AG04450 (cell line): ENCODE results near the gene COPG2. TPM values are rescaled to one million over a fixed set of nuclear protein-coding genes. Genes with fewer than 3 reads are reported as not detected.

ENCODE experiments used
- CTCF ChIA-PET: fragments of 300-600, 350-600 bp; formaldehyde crosslinking; extraction: SDS; loops from one replicate; lab custom pipeline; 2022; ENCODE audit warnings: antibody characterized with exemption, inconsistent platforms; lab: Charles Lee
- POLR2A ChIA-PET: fragments of 350-600 bp; formaldehyde crosslinking; extraction: SDS; loops from one replicate; lab custom pipeline; 2021; ENCODE audit warnings: antibody characterized with exemption, inconsistent platforms; lab: Yijun Ruan, JAX
- DNase-seq: peaks from one replicate; pipeline ENCODE4 v3.0.0-alpha.2; 2011; ENCODE audit warnings: low read depth, low spot score
- H3K27ac ChIP-seq: one replicate; pipeline ENCODE4 v1.5.1; 2012; ENCODE audit warnings: low read depth, low read length, control low read depth
- H3K27me3 ChIP-seq: one replicate; pipeline ENCODE4 v1.6.0; 2012; ENCODE audit warnings: low read length; ENCODE audit not compliant: control insufficient read depth, insufficient read depth
- H3K4me3 ChIP-seq: 2 replicates; pipeline ENCODE4 v1.5.1; 2011; ENCODE audit warnings: mild to moderate bottlenecking, low read depth, low read length, control low read depth
- H3K9me3 ChIP-seq: 2 replicates; pipeline ENCODE4 v1.5.1; 2012; ENCODE audit warnings: low read length; ENCODE audit not compliant: control insufficient read depth, insufficient read depth
- polyA plus RNA-seq: library from polyadenylated mRNA; depleted of rRNA; stranded (reverse); fragments of >200 nt; gene quantifications from 2 replicates; pipeline ENCODE4 v1.2.3, GENCODE V29; 2011
- TF ChIP-seq, protein P1 (sequence below): IDR thresholded peaks from 2 replicates; pipeline ENCODE4 v1.5.1; 2011; ENCODE audit warnings: low read depth, low read length, control low read depth, inconsistent platforms

Gene COPG2
- polyA plus RNA-seq, 1 experiment: 40.6 TPM

DNA sequence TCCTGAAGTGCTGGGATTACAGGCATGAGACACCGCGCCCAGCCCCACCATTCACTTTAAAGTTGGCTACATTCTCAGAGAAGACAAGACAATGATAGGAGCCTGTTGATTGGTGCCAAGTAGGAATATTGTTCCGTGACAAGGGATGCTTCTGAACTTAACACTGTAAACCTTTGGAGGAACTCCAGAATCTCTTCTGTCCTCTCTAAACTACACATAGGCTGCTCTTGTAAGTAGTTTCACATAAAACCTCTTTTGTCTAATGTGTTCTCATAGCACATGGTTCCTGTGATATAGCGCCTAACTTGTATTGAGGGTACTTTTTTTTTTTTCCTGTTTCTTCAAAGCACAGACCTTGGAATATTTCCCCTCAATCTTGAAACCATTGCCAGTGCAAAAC lies 3.6 kb upstream of the COPG2 start:
- TF ChIP-seq, protein P1, sequence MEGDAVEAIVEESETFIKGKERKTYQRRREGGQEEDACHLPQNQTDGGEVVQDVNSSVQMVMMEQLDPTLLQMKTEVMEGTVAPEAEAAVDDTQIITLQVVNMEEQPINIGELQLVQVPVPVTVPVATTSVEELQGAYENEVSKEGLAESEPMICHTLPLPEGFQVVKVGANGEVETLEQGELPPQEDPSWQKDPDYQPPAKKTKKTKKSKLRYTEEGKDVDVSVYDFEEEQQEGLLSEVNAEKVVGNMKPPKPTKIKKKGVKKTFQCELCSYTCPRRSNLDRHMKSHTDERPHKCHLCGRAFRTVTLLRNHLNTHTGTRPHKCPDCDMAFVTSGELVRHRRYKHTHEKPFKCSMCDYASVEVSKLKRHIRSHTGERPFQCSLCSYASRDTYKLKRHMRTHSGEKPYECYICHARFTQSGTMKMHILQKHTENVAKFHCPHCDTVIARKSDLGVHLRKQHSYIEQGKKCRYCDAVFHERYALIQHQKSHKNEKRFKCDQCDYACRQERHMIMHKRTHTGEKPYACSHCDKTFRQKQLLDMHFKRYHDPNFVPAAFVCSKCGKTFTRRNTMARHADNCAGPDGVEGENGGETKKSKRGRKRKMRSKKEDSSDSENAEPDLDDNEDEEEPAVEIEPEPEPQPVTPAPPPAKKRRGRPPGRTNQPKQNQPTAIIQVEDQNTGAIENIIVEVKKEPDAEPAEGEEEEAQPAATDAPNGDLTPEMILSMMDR: no peak
- no peak overlapping the region for H3K27ac ChIP-seq
- ChIA-PET POLR2A (no interaction called here), CTCF (no interaction called here)
- no peaks in the 10 kb centered on the region for H3K27me3 ChIP-seq
- H3K9me3 ChIP-seq: no peaks in the 10 kb centered on the region
- no peak for DNase-seq
- no peak overlapping the region for H3K4me3 ChIP-seq

DNA sequence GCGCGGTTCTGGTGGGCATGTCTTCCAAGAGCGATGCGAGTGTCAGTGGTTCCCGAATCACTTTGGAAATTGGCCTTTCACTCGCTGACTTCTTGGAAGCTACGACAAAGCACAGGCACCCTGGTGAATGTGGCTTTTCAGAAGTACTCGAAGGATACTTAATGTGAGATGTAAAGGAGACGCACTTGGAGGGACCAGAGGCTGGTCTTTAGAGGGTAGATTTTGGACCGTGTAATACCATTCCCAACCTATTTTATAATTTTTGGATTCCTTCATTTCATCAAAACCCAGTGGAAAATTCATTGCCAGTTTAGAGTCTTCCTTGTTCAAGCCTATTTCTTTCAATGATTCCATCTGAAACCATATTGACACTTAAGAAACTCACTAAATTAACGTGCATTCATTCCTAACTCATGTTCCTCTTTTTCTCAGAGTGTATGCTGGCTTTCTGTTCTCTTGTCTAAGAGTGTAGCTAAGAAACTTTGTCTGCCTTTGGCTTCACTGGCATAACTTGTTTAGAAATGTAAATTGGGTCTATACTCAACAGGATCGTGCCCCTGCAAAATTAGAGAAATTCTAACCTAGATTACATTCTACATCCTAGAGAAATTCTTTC lies 645 bp upstream of the COPG2 start:
- CTCF ChIA-PET: no interaction called here
- no peaks in the 10 kb centered on the region for H3K9me3 ChIP-seq
- DNase-seq: no peak
- TF ChIP-seq, protein P1: no peak
- H3K4me3 ChIP-seq: peak overlapping the region; percentile 78
- H3K27me3 ChIP-seq: no peaks in the 10 kb centered on the region
- no peak overlapping the region for H3K27ac ChIP-seq
- POLR2A ChIA-PET: no interaction called here

DNA sequence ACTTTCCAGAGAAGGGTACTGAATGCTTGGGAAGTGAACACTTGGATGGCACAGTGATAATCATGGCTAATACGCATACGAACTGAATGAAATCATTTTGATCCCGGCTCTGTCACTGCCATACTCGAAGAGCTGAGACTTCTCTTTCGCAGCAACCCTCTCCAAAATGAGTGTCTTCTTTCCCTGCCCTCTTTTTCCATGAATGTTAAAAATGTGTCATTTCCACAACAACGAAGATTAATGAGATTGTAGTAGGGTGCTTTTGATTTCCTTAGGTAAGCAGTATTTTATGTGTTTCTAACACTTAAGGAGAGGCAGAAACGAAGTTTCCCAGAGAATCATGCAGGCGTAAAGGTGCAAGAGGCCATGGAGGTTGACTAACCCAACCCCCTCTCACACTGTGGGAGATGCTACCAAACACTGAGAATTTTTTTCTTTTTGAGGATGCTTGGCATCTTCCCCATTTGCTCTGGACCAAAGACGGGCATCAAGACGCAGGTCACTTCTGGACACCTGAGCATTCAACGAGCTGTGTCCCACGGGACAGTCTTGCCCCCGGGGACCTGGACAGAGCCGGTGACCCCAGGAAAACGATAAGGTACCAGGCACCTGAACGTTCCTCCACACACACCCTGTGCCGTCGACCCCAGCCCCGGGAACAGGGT lies 823 bp downstream of the COPG2 start:
- ChIA-PET POLR2A (no interaction called here), CTCF (no interaction called here)
- Histone ChIP-seq H3K9me3 (no peaks in the 10 kb centered on the region), H3K27ac (no peak overlapping the region), H3K27me3 (no peaks in the 10 kb centered on the region), H3K4me3 (peak overlapping the region; percentile 78)
- no peak for DNase-seq
- TF ChIP-seq, protein P1: no peak

DNA sequence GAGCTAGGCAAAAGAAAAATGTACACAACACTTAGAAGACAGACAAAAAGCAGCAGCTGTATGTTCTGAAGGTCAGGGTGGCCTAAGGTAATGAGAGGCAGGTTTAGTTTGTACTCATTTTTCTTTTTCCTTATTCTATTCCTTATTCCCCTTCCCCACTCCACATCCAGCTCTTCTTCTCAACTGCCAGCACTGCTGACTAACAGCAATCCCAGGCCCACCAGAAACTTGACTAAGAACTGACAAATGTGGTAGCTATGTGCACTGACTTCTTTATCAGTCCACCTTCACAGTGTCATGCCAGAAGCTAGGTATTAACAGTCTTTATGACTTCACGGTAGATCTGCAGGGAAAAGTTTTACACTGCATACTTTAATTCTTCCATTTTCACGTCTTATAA lies 6.1 kb downstream of the COPG2 start:
- H3K27ac ChIP-seq: no peak overlapping the region
- no peak for DNase-seq
- no peaks in the 10 kb centered on the region for H3K9me3 ChIP-seq
- TF ChIP-seq, protein P1: no peak
- ChIA-PET CTCF (no interaction called here), POLR2A (no interaction called here)
- no peak overlapping the region for H3K4me3 ChIP-seq
- no peaks in the 10 kb centered on the region for H3K27me3 ChIP-seq

DNA sequence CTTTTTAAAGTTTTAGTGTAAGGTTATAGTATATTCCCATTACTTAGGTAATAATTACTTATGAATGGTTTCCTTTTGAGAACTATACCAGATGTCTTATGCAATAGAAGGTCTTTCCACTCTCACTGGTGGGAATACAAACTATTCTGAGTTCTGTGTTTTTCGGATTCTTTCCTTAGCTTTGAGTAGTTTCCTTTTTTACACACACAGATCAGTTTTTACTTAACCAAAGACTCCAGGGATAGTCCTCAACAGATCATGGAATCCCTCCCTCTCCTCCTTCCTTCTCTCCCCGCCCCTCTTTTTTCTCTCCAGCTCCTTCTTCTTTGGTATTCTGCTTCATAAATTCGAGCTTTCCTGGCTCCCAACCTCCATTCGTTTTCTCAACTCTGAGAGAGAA lies 13.3 kb downstream of the COPG2 start:
- CTCF ChIA-PET: interaction anchor here (0.8 kb wide), 1 partner anchor 583 kb away, joined by 4 read pairs; no protein-coding TSS in a partner anchor
- no peak overlapping the region for H3K4me3 ChIP-seq
- TF ChIP-seq, protein P1: no peak
- DNase-seq: no peak
- H3K9me3 ChIP-seq: no peaks in the 10 kb centered on the region
- no peak overlapping the region for H3K27ac ChIP-seq
- H3K27me3 ChIP-seq: no peaks in the 10 kb centered on the region
- POLR2A ChIA-PET: interaction anchor here (0.6 kb wide), 1 partner anchor 270 kb away, joined by 5 read pairs; no protein-coding TSS in a partner anchor
